Hepatocyte (in vitro differentiated cells): ENCODE data around the gene FBXO2. TPM values are rescaled to one million over a fixed set of nuclear protein-coding genes. Genes with fewer than 3 reads are reported as not detected.

ENCODE experiments used
- DNase-seq: peaks from one replicate; pipeline ENCODE4 v3.0.0-alpha.2; 2016; ENCODE audit warnings: low spot score
- H2AFZ ChIP-seq: fragments of 200-600 bp; sonication (generic); 2 replicates; pipeline ENCODE4 v1.6.0; 2016; ENCODE audit warnings: antibody characterized with exemption, mild to moderate bottlenecking
- H3K27ac ChIP-seq: fragments of 200-600 bp; sonication (generic); 2 replicates; pipeline ENCODE4 v1.5.1; 2016; ENCODE audit warnings: mild to moderate bottlenecking
- H3K27me3 ChIP-seq: fragments of 200-600 bp; sonication (generic); 2 replicates; pipeline ENCODE4 v1.6.1; 2016
- H3K36me3 ChIP-seq: fragments of 200-600 bp; sonication (generic); replicated peaks from 2 replicates; pipeline ENCODE4 v1.5.1; 2016; ENCODE audit warnings: low read depth; ENCODE audit not compliant: insufficient read depth
- H3K4me1 ChIP-seq: fragments of 200-600 bp; sonication (generic); 2 replicates; pipeline ENCODE4 v1.5.1; 2016; ENCODE audit warnings: mild to moderate bottlenecking, moderate library complexity; ENCODE audit not compliant: insufficient read depth
- H3K4me2 ChIP-seq: fragments of 200-600 bp; sonication (generic); 2 replicates; pipeline ENCODE4 v1.6.0; 2016
- H3K4me3 ChIP-seq: fragments of 200-600 bp; sonication (generic); 2 replicates; pipeline ENCODE4 v1.5.1; 2016; ENCODE audit warnings: mild to moderate bottlenecking
- H3K79me2 ChIP-seq: fragments of 200-600 bp; sonication (generic); 2 replicates; pipeline ENCODE4 v1.6.0; 2017; ENCODE audit warnings: mild to moderate bottlenecking
- H3K9me2 ChIP-seq: fragments of 200-600 bp; sonication (generic); replicated peaks from 2 replicates; pipeline ENCODE4 v1.6.0; 2017; ENCODE audit warnings: mild to moderate bottlenecking; ENCODE audit not compliant: insufficient read depth
- H3K9me3 ChIP-seq: fragments of 200-600 bp; sonication (generic); 2 replicates; pipeline ENCODE4 v1.5.1; 2016; ENCODE audit warnings: low read depth, mild to moderate bottlenecking
- H4K20me1 ChIP-seq: fragments of 200-600 bp; sonication (generic); 2 replicates; pipeline ENCODE4 v1.6.0; 2016; ENCODE audit warnings: mild to moderate bottlenecking; ENCODE audit not compliant: insufficient read depth, poor library complexity, severe bottlenecking
- EZH2 ChIP-seq: fragments of 200-600 bp; sonication (generic); IDR thresholded peaks from 2 replicates; pipeline ENCODE4 v1.6.1; 2016; ENCODE audit warnings: antibody characterized with exemption, mild to moderate bottlenecking, borderline replicate concordance
- EZH2phosphoT487 ChIP-seq: fragments of 200-600 bp; sonication (generic); IDR thresholded peaks from one replicate; pipeline ENCODE4 v1.6.1; 2018; ENCODE audit warnings: antibody characterized with exemption, mild to moderate bottlenecking, low read depth, moderate library complexity; ENCODE audit not compliant: unreplicated experiment, severe bottlenecking
- WGBS: methylation state at CpG from one replicate; pipeline ENCODE4 v1.1.6; 2016; ENCODE audit warnings: low lambda C conversion rate; ENCODE audit errors: missing lambda C conversion rate; 5-methylcytosine and 5-hydroxymethylcytosine counted together
- polyA plus RNA-seq: library from polyadenylated mRNA; unstranded; fragments of >200 nt; fragmentation: Nextera tagmentation; extraction: Ambion mirVana; gene quantifications from 2 replicates; pipeline ENCODE4 v1.2.1, GENCODE V29; 2016
- total RNA-seq: library from RNA; depleted of rRNA; stranded (reverse); fragments of >200 nt; gene quantifications from 2 replicates; pipeline ENCODE4 v1.2.3, GENCODE V29; 2014
- TF ChIP-seq, protein P1 (sequence below): fragments of 200-600 bp; sonication (generic); IDR thresholded peaks from 2 replicates; pipeline ENCODE4 v1.5.1; 2016; ENCODE audit warnings: antibody characterized with exemption, mild to moderate bottlenecking; ENCODE audit not compliant: poor library complexity

FBXO2 gene
- total and polyA plus RNA-seq, 2 experiments from 2014 or later = 134 to 339 TPM

DNA sequence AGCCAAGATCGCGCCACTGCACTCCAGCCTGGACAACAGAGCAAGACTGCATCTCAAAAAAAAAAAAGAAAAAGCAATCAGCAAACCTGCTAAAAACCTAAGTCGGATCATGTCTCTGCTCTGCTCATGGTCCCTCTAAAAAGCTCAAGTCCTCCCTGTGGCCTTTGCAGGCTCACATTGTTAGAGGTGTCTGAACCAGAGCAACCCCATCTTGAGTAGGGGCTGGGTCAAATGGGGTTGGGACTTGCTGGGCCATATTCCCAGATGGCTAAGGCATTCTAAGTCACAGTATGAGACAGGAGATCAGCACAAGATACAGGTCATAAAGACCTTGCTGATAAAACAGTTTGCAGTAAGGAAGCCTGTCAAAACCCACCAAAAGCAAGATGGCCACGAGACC is 34.3 kb upstream of the FBXO2 start:
- Histone ChIP-seq H4K20me1 (no peaks in the 10 kb centered on the region), H2AFZ (no peak overlapping the region), H3K36me3 (no peaks in the 10 kb centered on the region), H3K27me3 (peaks cover 41% of the 10 kb centered on the region), H3K9me2 (no peaks in the 10 kb centered on the region), H3K4me1 (peaks cover 6% of the 10 kb centered on the region), H3K9me3 (no peaks in the 10 kb centered on the region), H3K4me3 (no peak overlapping the region), H3K4me2 (no peak overlapping the region), H3K27ac (no peak overlapping the region), H3K79me2 (no peaks in the 10 kb centered on the region)
- 95% methylated on average over 4 of the region's 4 CpGs for WGBS
- DNase-seq = no peak
- TF ChIP-seq EZH2 (no peak), EZH2phosphoT487 (no peak)
- TF ChIP-seq, protein P1, sequence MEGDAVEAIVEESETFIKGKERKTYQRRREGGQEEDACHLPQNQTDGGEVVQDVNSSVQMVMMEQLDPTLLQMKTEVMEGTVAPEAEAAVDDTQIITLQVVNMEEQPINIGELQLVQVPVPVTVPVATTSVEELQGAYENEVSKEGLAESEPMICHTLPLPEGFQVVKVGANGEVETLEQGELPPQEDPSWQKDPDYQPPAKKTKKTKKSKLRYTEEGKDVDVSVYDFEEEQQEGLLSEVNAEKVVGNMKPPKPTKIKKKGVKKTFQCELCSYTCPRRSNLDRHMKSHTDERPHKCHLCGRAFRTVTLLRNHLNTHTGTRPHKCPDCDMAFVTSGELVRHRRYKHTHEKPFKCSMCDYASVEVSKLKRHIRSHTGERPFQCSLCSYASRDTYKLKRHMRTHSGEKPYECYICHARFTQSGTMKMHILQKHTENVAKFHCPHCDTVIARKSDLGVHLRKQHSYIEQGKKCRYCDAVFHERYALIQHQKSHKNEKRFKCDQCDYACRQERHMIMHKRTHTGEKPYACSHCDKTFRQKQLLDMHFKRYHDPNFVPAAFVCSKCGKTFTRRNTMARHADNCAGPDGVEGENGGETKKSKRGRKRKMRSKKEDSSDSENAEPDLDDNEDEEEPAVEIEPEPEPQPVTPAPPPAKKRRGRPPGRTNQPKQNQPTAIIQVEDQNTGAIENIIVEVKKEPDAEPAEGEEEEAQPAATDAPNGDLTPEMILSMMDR = no peak

DNA sequence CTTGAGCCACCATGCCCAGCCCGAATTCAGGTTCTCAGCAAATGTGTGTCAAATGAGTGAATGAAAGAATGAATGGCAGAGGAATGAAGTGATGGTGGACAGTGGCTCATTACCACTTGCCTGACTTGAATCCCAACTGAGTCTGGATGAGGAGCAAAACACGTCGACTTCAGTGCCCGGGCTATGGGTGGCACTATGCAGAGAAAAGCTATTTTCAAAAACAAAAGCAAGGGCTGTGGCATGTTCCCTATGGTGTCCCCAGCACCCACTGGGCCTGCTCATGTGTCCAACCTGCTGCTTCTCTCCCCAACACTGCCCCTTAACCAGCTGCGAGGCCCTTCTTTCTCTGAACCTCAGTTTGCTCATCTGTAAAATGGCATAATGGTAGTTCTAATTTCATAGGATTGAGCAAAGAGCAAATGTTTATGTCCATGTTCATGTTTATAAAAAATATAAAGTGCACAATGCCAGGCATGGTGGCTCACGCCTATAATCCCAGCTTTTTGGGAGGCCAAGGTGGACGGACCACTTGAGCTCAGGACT is 31.1 kb upstream of the FBXO2 start:
- DNase-seq = no peak
- no peaks in the 10 kb centered on the region for H3K79me2 ChIP-seq
- TF ChIP-seq EZH2phosphoT487 (no peak), EZH2 (no peak)
- TF ChIP-seq, protein P1 = no peak
- no peaks in the 10 kb centered on the region for H3K36me3 ChIP-seq
- no peaks in the 10 kb centered on the region for H3K9me2 ChIP-seq
- H3K4me2 ChIP-seq = no peak overlapping the region
- H3K4me1 ChIP-seq = peaks cover 13% of the 10 kb centered on the region
- no peaks in the 10 kb centered on the region for H3K9me3 ChIP-seq
- WGBS = 96% methylated on average over 7 of the region's 7 CpGs
- peaks cover 20% of the 10 kb centered on the region for H3K27me3 ChIP-seq
- no peak overlapping the region for H3K4me3 ChIP-seq
- no peak overlapping the region for H2AFZ ChIP-seq
- H3K27ac ChIP-seq = no peak overlapping the region
- no peaks in the 10 kb centered on the region for H4K20me1 ChIP-seq

DNA sequence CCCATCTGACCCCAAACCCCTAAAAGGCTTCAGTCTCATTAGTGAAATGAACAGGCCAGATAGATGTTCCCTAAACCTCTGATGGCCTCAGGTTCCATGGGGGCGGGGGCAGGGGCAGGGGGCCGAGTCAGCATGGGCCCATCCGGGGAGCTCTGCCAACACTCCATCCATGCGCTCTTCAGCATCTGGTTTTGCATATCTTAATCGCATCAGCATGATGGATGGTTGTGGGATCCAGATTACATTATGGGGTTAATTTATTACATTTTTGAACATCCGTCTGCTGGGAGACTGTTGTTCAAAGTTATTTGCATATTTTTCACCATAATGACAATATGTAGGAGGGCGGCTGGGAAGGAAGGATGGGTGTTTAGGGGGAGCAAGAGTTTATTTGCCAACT is 29.8 kb upstream of the FBXO2 start:
- H3K4me2 ChIP-seq = no peak overlapping the region
- peaks cover 3% of the 10 kb centered on the region for H3K79me2 ChIP-seq
- no peaks in the 10 kb centered on the region for H3K36me3 ChIP-seq
- H3K9me2 ChIP-seq = no peaks in the 10 kb centered on the region
- H3K27ac ChIP-seq = no peak overlapping the region
- H3K4me3 ChIP-seq = no peak overlapping the region
- no peak for DNase-seq
- no peaks in the 10 kb centered on the region for H4K20me1 ChIP-seq
- TF ChIP-seq, protein P1 = no peak
- no peak for TF ChIP-seq EZH2
- no peak for TF ChIP-seq EZH2phosphoT487
- H3K27me3 ChIP-seq = peaks cover 10% of the 10 kb centered on the region
- H2AFZ ChIP-seq = no peak overlapping the region
- H3K4me1 ChIP-seq = peaks cover 7% of the 10 kb centered on the region
- WGBS = 58% methylated on average over 7 of the region's 7 CpGs
- no peaks in the 10 kb centered on the region for H3K9me3 ChIP-seq

DNA sequence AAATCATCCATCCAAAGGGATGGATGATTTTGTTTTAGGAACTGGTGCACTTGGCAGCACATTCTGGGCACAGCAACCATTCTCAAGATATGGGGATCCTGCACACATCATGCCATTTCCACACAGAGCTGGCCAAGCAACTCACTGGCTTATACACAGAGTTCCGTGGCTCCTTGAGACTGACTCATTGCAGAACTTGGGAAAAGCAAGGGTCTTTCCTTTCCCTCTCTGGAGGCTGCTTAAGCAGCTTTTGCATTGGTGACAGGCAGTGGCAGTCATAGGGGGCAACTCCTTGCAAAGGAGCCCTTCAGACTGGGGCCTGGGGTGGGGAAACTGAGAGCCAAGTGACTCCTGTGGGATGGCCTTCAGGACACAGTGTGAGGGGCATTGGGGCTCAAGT is 28.6 kb upstream of the FBXO2 start:
- no peak for TF ChIP-seq EZH2phosphoT487
- Histone ChIP-seq H3K79me2 (peaks cover 3% of the 10 kb centered on the region), H3K4me1 (peaks cover 7% of the 10 kb centered on the region), H4K20me1 (no peaks in the 10 kb centered on the region), H2AFZ (no peak overlapping the region), H3K4me2 (no peak overlapping the region), H3K27me3 (peaks cover 7% of the 10 kb centered on the region), H3K4me3 (no peak overlapping the region), H3K36me3 (no peaks in the 10 kb centered on the region), H3K9me3 (no peaks in the 10 kb centered on the region), H3K9me2 (no peaks in the 10 kb centered on the region), H3K27ac (no peak overlapping the region)
- DNase-seq = no peak
- 32% methylated on average over 1 of the region's 1 CpG for WGBS
